ENCODE data around the gene APMAP. TPM values are rescaled to one million over a fixed set of nuclear protein-coding genes. Genes with fewer than 3 reads are reported as not detected.

Gene APMAP
- total RNA-seq, 4 donors from 2014 or later = 18.8 to 78.7 (median 57.7) TPM

- no peaks in the 10 kb centered on the region for H3K9me3 ChIP-seq
- no peak overlapping the region for H3K4me3 ChIP-seq
- no peak for TF ChIP-seq CTCF (IDR thresholded peaks at IDR 0.05)
- TF ChIP-seq POLR2A (IDR thresholded peaks at IDR 0.05) = no peak
- no peaks in the 10 kb centered on the region for H3K4me1 ChIP-seq
- no peaks in the 10 kb centered on the region for H3K27me3 ChIP-seq
- DNase-seq = no peak
- no peaks in the 10 kb centered on the region for H3K36me3 ChIP-seq
- intact Hi-C loops (cut with DNase I; ENCODE audit: low total_unique reads) = no loop called here
- no peak overlapping the region for H3K27ac ChIP-seq
Measured at GRCh38 chr20:24981790-24982189, 10.8 kb downstream of the APMAP start.

GRCh38 chr20:24981282-24981681 is 11.3 kb downstream of the APMAP start:
- Histone ChIP-seq H3K27ac (no peak overlapping the region), H3K4me1 (no peaks in the 10 kb centered on the region), H3K27me3 (no peaks in the 10 kb centered on the region), H3K9me3 (no peaks in the 10 kb centered on the region), H3K36me3 (no peaks in the 10 kb centered on the region), H3K4me3 (no peak overlapping the region)
- no peak for DNase-seq
- intact Hi-C loops (cut with DNase I; ENCODE audit: low total_unique reads) = no loop called here
- TF ChIP-seq POLR2A (IDR thresholded peaks at IDR 0.05) (no peak), CTCF (IDR thresholded peaks at IDR 0.05) (no peak)

- H3K36me3 ChIP-seq = no peaks in the 10 kb centered on the region
- H3K27me3 ChIP-seq = no peaks in the 10 kb centered on the region
- no peaks in the 10 kb centered on the region for H3K4me1 ChIP-seq
- no peak overlapping the region for H3K4me3 ChIP-seq
- intact Hi-C loops (cut with DNase I; ENCODE audit: low total_unique reads) = no loop called here
- DNase-seq = no peak
- TF ChIP-seq CTCF (IDR thresholded peaks at IDR 0.05) = no peak
- TF ChIP-seq POLR2A (IDR thresholded peaks at IDR 0.05) = no peak
- H3K27ac ChIP-seq = no peak overlapping the region
- H3K9me3 ChIP-seq = no peaks in the 10 kb centered on the region
Measured at GRCh38 chr20:24980291-24981053, 12.1 kb downstream of the APMAP start.

- DNase-seq = no peak
- H3K9me3 ChIP-seq = peaks cover 0 to 4% of the 10 kb centered on the region in 2 donors
- no peak overlapping the region for H3K27ac ChIP-seq
- no peak overlapping the region for H3K4me3 ChIP-seq
- TF ChIP-seq POLR2A (IDR thresholded peaks at IDR 0.05) (no peak), CTCF (IDR thresholded peaks at IDR 0.05) (no peak)
- H3K36me3 ChIP-seq = no peaks in the 10 kb centered on the region
- no peaks in the 10 kb centered on the region for H3K4me1 ChIP-seq
- no peaks in the 10 kb centered on the region for H3K27me3 ChIP-seq
- intact Hi-C loops (cut with DNase I; ENCODE audit: low total_unique reads) = no loop called here
Measured at GRCh38 chr20:24979036-24979960, 13.3 kb downstream of the APMAP start.

GRCh38 chr20:24978513-24978912 is 14.0 kb downstream of the APMAP start:
- Histone ChIP-seq H3K9me3 (peaks cover 0 to 4% of the 10 kb centered on the region in 2 donors), H3K27me3 (no peaks in the 10 kb centered on the region), H3K27ac (no peak overlapping the region), H3K4me3 (no peak overlapping the region), H3K4me1 (no peaks in the 10 kb centered on the region), H3K36me3 (no peaks in the 10 kb centered on the region)
- intact Hi-C loops (cut with DNase I; ENCODE audit: low total_unique reads) = no loop called here
- no peak for DNase-seq
- TF ChIP-seq POLR2A (IDR thresholded peaks at IDR 0.05) = no peak
- TF ChIP-seq CTCF (IDR thresholded peaks at IDR 0.05) = no peak

All from uterus (tissue), 4 donors.